Measurements from ENCODE around the gene TMCO4.

The TMCO4 gene

GRCh38 chr1:19700079-19700777 is 99.5 kb downstream of the TMCO4 start:
- Mint-ChIP-seq H3K36me3 (peaks cover 10% of the 10 kb centered on the region), H3K4me1 (peaks cover 7% of the 10 kb centered on the region), H3K9me3 (no peaks in the 10 kb centered on the region), H3K4me3 (no peak overlapping the region), H3K27me3 (no peaks in the 10 kb centered on the region), H3K27ac (no peak overlapping the region)
- CTCF ChIA-PET: no interaction called here
- DNase-seq: no peak

GRCh38 chr1:19698181-19698580 is 101.5 kb downstream of the TMCO4 start:
- no peak for DNase-seq
- CTCF ChIA-PET: interaction anchor here (0.6 kb wide), 1 partner anchor 64 kb away, joined by 3 read pairs; no protein-coding TSS in a partner anchor
- Mint-ChIP-seq H3K4me1 (no peaks in the 10 kb centered on the region), H3K4me3 (no peak overlapping the region), H3K27ac (no peak overlapping the region), H3K9me3 (no peaks in the 10 kb centered on the region), H3K36me3 (peaks cover 13% of the 10 kb centered on the region), H3K27me3 (no peaks in the 10 kb centered on the region)

- Mint-ChIP-seq H3K9me3 (no peaks in the 10 kb centered on the region), H3K27ac (no peak overlapping the region), H3K4me1 (no peaks in the 10 kb centered on the region), H3K36me3 (peaks cover 15% of the 10 kb centered on the region), H3K27me3 (no peaks in the 10 kb centered on the region), H3K4me3 (no peak overlapping the region)
- CTCF ChIA-PET: interaction anchor here (1.9 kb wide), 1 partner anchor 35 kb away, joined by 4 read pairs; no protein-coding TSS in a partner anchor
- no peak for DNase-seq
Observed at GRCh38 chr1:19696820-19697219, 102.9 kb downstream of the TMCO4 start.

- Mint-ChIP-seq H3K36me3 (peaks cover 23% of the 10 kb centered on the region), H3K4me1 (no peaks in the 10 kb centered on the region), H3K4me3 (no peak overlapping the region), H3K27me3 (no peaks in the 10 kb centered on the region), H3K9me3 (peaks cover 4% of the 10 kb centered on the region), H3K27ac (no peak overlapping the region)
- CTCF ChIA-PET: interaction anchor here (1.9 to 2.0 kb wide), 2 partner anchors 10 to 34 kb away, joined by 4 to 5 read pairs; no protein-coding TSS in a partner anchor
- no peak for DNase-seq
Observed at GRCh38 chr1:19695772-19696171, 103.9 kb downstream of the TMCO4 start.

GRCh38 chr1:19694298-19694697 is 105.4 kb downstream of the TMCO4 start:
- CTCF ChIA-PET: interaction anchor here (1.0 to 2.0 kb wide), 3 partner anchors 9 to 17 kb away, joined by 3 to 5 read pairs (median 4); no protein-coding TSS in a partner anchor
- H3K4me3 Mint-ChIP-seq: no peak overlapping the region
- H3K4me1 Mint-ChIP-seq: peaks cover 5% of the 10 kb centered on the region
- no peaks in the 10 kb centered on the region for H3K27me3 Mint-ChIP-seq
- peaks cover 14% of the 10 kb centered on the region for H3K9me3 Mint-ChIP-seq
- H3K36me3 Mint-ChIP-seq: peaks cover 33% of the 10 kb centered on the region
- no peak overlapping the region for H3K27ac Mint-ChIP-seq
- DNase-seq: no peak

- Mint-ChIP-seq H3K27ac (no peak overlapping the region), H3K4me3 (no peak overlapping the region), H3K9me3 (peaks cover 23% of the 10 kb centered on the region), H3K27me3 (no peaks in the 10 kb centered on the region), H3K36me3 (peaks cover 49% of the 10 kb centered on the region), H3K4me1 (peaks cover 27% of the 10 kb centered on the region)
- no peak for DNase-seq
- CTCF ChIA-PET: interaction anchor here (0.8 to 1.0 kb wide), 2 partner anchors 14 to 29 kb away, joined by 3 read pairs; no protein-coding TSS in a partner anchor
Observed at GRCh38 chr1:19690342-19690741, 109.4 kb downstream of the TMCO4 start.

- Mint-ChIP-seq H3K36me3 (peaks cover 50% of the 10 kb centered on the region), H3K4me1 (peaks cover 27% of the 10 kb centered on the region)
Observed at GRCh38 chr1:19689856-19690255, 109.9 kb downstream of the TMCO4 start.

GRCh38 chr1:19689085-19689757 is 110.5 kb downstream of the TMCO4 start:
- Mint-ChIP-seq H3K4me3 (no peak overlapping the region), H3K4me1 (peaks cover 27% of the 10 kb centered on the region), H3K27ac (peak overlapping the region; percentile 42), H3K27me3 (no peaks in the 10 kb centered on the region), H3K36me3 (peaks cover 50% of the 10 kb centered on the region), H3K9me3 (peaks cover 23% of the 10 kb centered on the region)
- no peak for DNase-seq
- CTCF ChIA-PET: interaction anchor here (1.5 kb wide), 1 partner anchor 15 kb away, joined by 4 read pairs; no protein-coding TSS in a partner anchor

More at GRCh38 chr1:19689856-19690255, 109.9 kb downstream of the TMCO4 start:
- H3K4me3 Mint-ChIP-seq: no peak overlapping the region
- DNase-seq: no peak
- H3K9me3 Mint-ChIP-seq: peaks cover 23% of the 10 kb centered on the region
- H3K27me3 Mint-ChIP-seq: no peaks in the 10 kb centered on the region
- no peak overlapping the region for H3K27ac Mint-ChIP-seq
- CTCF ChIA-PET: interaction anchor here (0.8 to 1.0 kb wide), 2 partner anchors 14 to 28 kb away, joined by 3 read pairs; no protein-coding TSS in a partner anchor

GRCh38 chr1:19688041-19688842 is 111.5 kb downstream of the TMCO4 start:
- H3K27me3 Mint-ChIP-seq: no peaks in the 10 kb centered on the region
- peaks cover 23% of the 10 kb centered on the region for H3K9me3 Mint-ChIP-seq
- DNase-seq: peak; percentile 54
- H3K4me3 Mint-ChIP-seq: no peak overlapping the region
- peaks cover 27% of the 10 kb centered on the region for H3K4me1 Mint-ChIP-seq
- peaks cover 47% of the 10 kb centered on the region for H3K36me3 Mint-ChIP-seq
- H3K27ac Mint-ChIP-seq: peak overlapping the region; percentile 87
- CTCF ChIA-PET: interaction anchor here (1.5 to 1.8 kb wide), 2 partner anchors 16 kb away, joined by 4 to 5 read pairs; no protein-coding TSS in a partner anchor

- peaks cover 47% of the 10 kb centered on the region for H3K36me3 Mint-ChIP-seq
Observed at GRCh38 chr1:19687414-19687813, 112.3 kb downstream of the TMCO4 start.

GRCh38 chr1:19685994-19686393 is 113.7 kb downstream of the TMCO4 start:
- CTCF ChIA-PET: interaction anchor here (1.7 to 1.8 kb wide), 2 partner anchors 18 to 32 kb away, joined by 4 to 5 read pairs; no protein-coding TSS in a partner anchor
- Mint-ChIP-seq H3K27me3 (no peaks in the 10 kb centered on the region), H3K4me1 (peaks cover 27% of the 10 kb centered on the region), H3K4me3 (no peak overlapping the region), H3K9me3 (peaks cover 19% of the 10 kb centered on the region), H3K27ac (no peak overlapping the region), H3K36me3 (peaks cover 38% of the 10 kb centered on the region)
- DNase-seq: no peak

More at GRCh38 chr1:19687414-19687813, 112.3 kb downstream of the TMCO4 start:
- Mint-ChIP-seq H3K4me1 (peaks cover 27% of the 10 kb centered on the region), H3K27me3 (no peaks in the 10 kb centered on the region), H3K27ac (peak overlapping the region; percentile 87), H3K9me3 (peaks cover 23% of the 10 kb centered on the region), H3K4me3 (no peak overlapping the region)
- no peak for DNase-seq
- CTCF ChIA-PET: interaction anchor here (1.7 to 1.8 kb wide), 2 partner anchors 17 to 34 kb away, joined by 4 to 5 read pairs; no protein-coding TSS in a partner anchor

GRCh38 chr1:19684677-19685076 is 115.0 kb downstream of the TMCO4 start:
- Mint-ChIP-seq H3K27me3 (no peaks in the 10 kb centered on the region), H3K9me3 (peaks cover 12% of the 10 kb centered on the region), H3K27ac (no peak overlapping the region), H3K4me3 (no peak overlapping the region), H3K4me1 (peaks cover 24% of the 10 kb centered on the region), H3K36me3 (peaks cover 27% of the 10 kb centered on the region)
- CTCF ChIA-PET: interaction anchor here (1.5 to 1.9 kb wide), 2 partner anchors 19 to 22 kb away, joined by 12 read pairs; no protein-coding TSS in a partner anchor
- no peak for DNase-seq

- Mint-ChIP-seq H3K36me3 (peaks cover 14% of the 10 kb centered on the region), H3K4me3 (no peak overlapping the region), H3K9me3 (peaks cover 6% of the 10 kb centered on the region), H3K27me3 (no peaks in the 10 kb centered on the region), H3K4me1 (peaks cover 13% of the 10 kb centered on the region), H3K27ac (no peak overlapping the region)
- CTCF ChIA-PET: no interaction called here
- DNase-seq: no peak
Observed at GRCh38 chr1:19683351-19683750, 116.4 kb downstream of the TMCO4 start.

Measured in activated naive CD4-positive, alpha-beta T cell treated with anti-CD3 and anti-CD28 coated beads, Interleukin-2, amount 10 ng/mL, durations not matched to agents 7 days and 5 days (primary cell).